ENCODE data around the gene MAP2K6.

The MAP2K6 gene

GRCh38 chr17:69450131-69450530 lies 35.6 kb downstream of the MAP2K6 start:
- Histone ChIP-seq H3K4me1 (ENCODE audit: control insufficient read depth in 1 of 2, insufficient read depth in 1 of 2, low read depth in 1 of 2, low read length in 1 of 2) (no peaks in the 10 kb centered on the region), H3K36me3 (no peaks in the 10 kb centered on the region), H3K27ac (no peak overlapping the region), H3K4me3 (ENCODE audit: low read depth in 1 of 2, low read length in 1 of 2) (no peak overlapping the region), H3K27me3 (no peaks in the 10 kb centered on the region), H3K9me3 (no peaks in the 10 kb centered on the region)
- TF ChIP-seq CTCF (IDR thresholded peaks at IDR 0.05), result no peak

- no peaks in the 10 kb centered on the region for H3K9me3 ChIP-seq
- H3K4me3 ChIP-seq (ENCODE audit: low read depth in 1 of 2, low read length in 1 of 2), result no peak overlapping the region
- no peaks in the 10 kb centered on the region for H3K36me3 ChIP-seq
- no peak overlapping the region for H3K27ac ChIP-seq
- H3K27me3 ChIP-seq, result no peaks in the 10 kb centered on the region
- no peaks in the 10 kb centered on the region for H3K4me1 ChIP-seq (ENCODE audit: control insufficient read depth in 1 of 2, insufficient read depth in 1 of 2, low read depth in 1 of 2, low read length in 1 of 2)
- no peak for TF ChIP-seq CTCF (IDR thresholded peaks at IDR 0.05)
These were observed 36.4 kb downstream of the MAP2K6 start for GRCh38 chr17:69450918-69451317.

DNA sequence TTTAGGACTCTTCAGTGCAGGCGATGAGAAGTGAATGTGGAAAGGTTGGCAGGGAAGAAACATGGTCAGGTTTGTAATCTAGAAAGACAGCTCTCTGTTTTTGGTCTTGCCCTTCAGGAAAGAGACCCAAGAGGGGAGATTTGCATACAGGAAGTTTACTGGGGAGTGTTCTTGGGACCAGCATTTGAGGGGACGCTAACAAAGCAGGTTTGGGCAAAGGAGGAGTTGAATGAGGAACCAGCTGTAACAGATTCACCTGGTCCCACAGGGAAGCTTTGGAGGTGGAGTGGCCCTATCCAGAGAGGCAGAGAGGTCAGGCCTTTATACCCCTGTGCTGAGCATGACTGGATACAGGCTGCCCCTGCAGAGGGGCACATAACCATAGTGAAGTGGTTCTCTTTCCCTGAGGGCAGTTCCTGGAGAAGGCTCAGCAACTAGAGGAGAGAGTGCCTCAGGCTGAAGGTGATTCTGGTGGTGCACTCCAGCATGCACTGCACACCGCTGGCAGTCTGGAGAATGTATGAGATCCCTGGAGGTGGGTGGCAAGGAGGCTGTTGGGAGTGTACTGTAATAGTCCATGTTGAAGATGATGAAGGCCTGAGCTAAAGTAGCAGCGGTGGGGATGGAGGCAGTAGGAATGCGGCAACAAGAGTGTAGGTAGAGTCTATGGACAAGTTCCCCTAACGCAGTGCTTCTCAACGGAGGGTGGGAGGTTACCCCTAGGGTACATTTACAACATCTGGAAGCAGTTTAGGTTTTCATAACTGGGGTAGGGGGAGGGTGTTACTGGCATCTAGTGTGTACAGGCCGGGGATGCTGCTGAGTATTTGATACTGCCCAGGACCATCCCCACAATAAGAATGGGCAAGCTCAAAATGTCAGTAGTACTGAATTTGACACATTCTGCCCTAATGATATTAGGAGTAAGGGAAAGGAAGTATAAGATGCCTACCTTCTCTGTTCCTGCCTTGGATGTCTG lies 37.2 kb downstream of the MAP2K6 start:
- H3K36me3 ChIP-seq, result no peaks in the 10 kb centered on the region
- no peak overlapping the region for H3K27ac ChIP-seq
- TF ChIP-seq CTCF (IDR thresholded peaks at IDR 0.05), result no peak
- no peaks in the 10 kb centered on the region for H3K4me1 ChIP-seq (ENCODE audit: control insufficient read depth in 1 of 2, insufficient read depth in 1 of 2, low read depth in 1 of 2, low read length in 1 of 2)
- H3K9me3 ChIP-seq, result no peaks in the 10 kb centered on the region
- no peaks in the 10 kb centered on the region for H3K27me3 ChIP-seq
- H3K4me3 ChIP-seq (ENCODE audit: low read depth in 1 of 2, low read length in 1 of 2), result no peak overlapping the region

- no peak for TF ChIP-seq CTCF (IDR thresholded peaks at IDR 0.05)
These were observed 38.3 kb downstream of the MAP2K6 start for GRCh38 chr17:69452664-69453260.

GRCh38 chr17:69454051-69454450 lies 39.6 kb downstream of the MAP2K6 start:
- Histone ChIP-seq H3K27me3 (no peaks in the 10 kb centered on the region), H3K4me3 (ENCODE audit: low read depth in 1 of 2, low read length in 1 of 2) (no peak overlapping the region), H3K36me3 (no peaks in the 10 kb centered on the region), H3K9me3 (no peaks in the 10 kb centered on the region), H3K27ac (no peak overlapping the region), H3K4me1 (ENCODE audit: control insufficient read depth in 1 of 2, insufficient read depth in 1 of 2, low read depth in 1 of 2, low read length in 1 of 2) (no peaks in the 10 kb centered on the region)
- TF ChIP-seq CTCF (IDR thresholded peaks at IDR 0.05), result no peak

More at GRCh38 chr17:69452664-69453260, 38.3 kb downstream of the MAP2K6 start:
- H3K36me3 ChIP-seq, result no peaks in the 10 kb centered on the region
- H3K27ac ChIP-seq, result no peak overlapping the region
- H3K9me3 ChIP-seq, result no peaks in the 10 kb centered on the region
- H3K4me1 ChIP-seq (ENCODE audit: control insufficient read depth in 1 of 2, insufficient read depth in 1 of 2, low read depth in 1 of 2, low read length in 1 of 2), result no peaks in the 10 kb centered on the region
- H3K27me3 ChIP-seq, result no peaks in the 10 kb centered on the region
- no peak overlapping the region for H3K4me3 ChIP-seq (ENCODE audit: low read depth in 1 of 2, low read length in 1 of 2)

Measured in neutrophil (primary cell).